KMS-11 (cell line): ENCODE results near the gene GRM5.

ENCODE experiments used
- H2AFZ ChIP-seq: fragments of 200-600 bp; sonication (generic); 2 replicates; pipeline ENCODE4 v1.6.1; 2016; ENCODE audit warnings: antibody characterized with exemption, mixed run types, low read depth
- H3K27ac ChIP-seq: fragments of 200-600 bp; sonication (generic); 2 replicates; pipeline ENCODE4 v1.6.1; 2016; ENCODE audit warnings: mild to moderate bottlenecking, mixed run types
- H3K27me3 ChIP-seq: fragments of 200-600 bp; sonication (generic); 2 replicates; pipeline ENCODE4 v1.6.1; 2017; ENCODE audit warnings: mild to moderate bottlenecking, low read depth, mixed run types, moderate library complexity; ENCODE audit not compliant: insufficient read depth
- H3K36me3 ChIP-seq: fragments of 200-600 bp; sonication (generic); 2 replicates; pipeline ENCODE4 v1.6.1; 2017; ENCODE audit warnings: mild to moderate bottlenecking, mixed run types; ENCODE audit not compliant: insufficient read depth
- H3K4me1 ChIP-seq: fragments of 200-600 bp; sonication (generic); 2 replicates; pipeline ENCODE4 v1.6.1; 2016; ENCODE audit warnings: mild to moderate bottlenecking, low read depth, mixed run types; ENCODE audit not compliant: poor library complexity, severe bottlenecking
- H3K4me2 ChIP-seq: fragments of 200-600 bp; sonication (generic); 2 replicates; pipeline ENCODE4 v1.7.0; 2016; ENCODE audit warnings: mild to moderate bottlenecking, mixed run types
- H3K4me3 ChIP-seq: fragments of 200-600 bp; sonication (generic); IDR thresholded peaks from 2 replicates; pipeline ENCODE4 v1.6.1; 2017; ENCODE audit warnings: low read depth, low read length, mixed read lengths; ENCODE audit not compliant: insufficient read depth
- H3K79me2 ChIP-seq: fragments of 200-600 bp; sonication (generic); 2 replicates; pipeline ENCODE4 v1.6.1; 2016; ENCODE audit warnings: low read depth, mixed run types; ENCODE audit not compliant: insufficient read depth
- H3K9ac ChIP-seq: fragments of 200-600 bp; sonication (generic); 2 replicates; pipeline ENCODE4 v1.6.1; 2016; ENCODE audit warnings: mild to moderate bottlenecking, mixed run types
- H4K20me1 ChIP-seq: fragments of 200-600 bp; sonication (generic); 2 replicates; pipeline ENCODE4 v1.6.1; 2016; ENCODE audit warnings: mild to moderate bottlenecking, mixed run types; ENCODE audit not compliant: insufficient read depth
- CTCF ChIP-seq: fragments of 200-600 bp; sonication (generic); conservative IDR thresholded peaks from 2 replicates; pipeline ENCODE4 v1.6.1; 2017; ENCODE audit warnings: low read depth, mild to moderate bottlenecking, antibody characterized with exemption, low read length, moderate library complexity, mixed read lengths

GRM5 gene

GRCh38 chr11:88620568-88621130, 445.1 kb downstream of the GRM5 start:
- Histone ChIP-seq H3K36me3 (no peaks in the 10 kb centered on the region), H3K27ac (no peak overlapping the region), H3K4me2 (no peak overlapping the region), H3K79me2 (no peaks in the 10 kb centered on the region), H3K4me1 (no peaks in the 10 kb centered on the region), H3K9ac (no peak overlapping the region), H2AFZ (no peak overlapping the region), H4K20me1 (no peaks in the 10 kb centered on the region), H3K4me3 (no peak overlapping the region), H3K27me3 (no peaks in the 10 kb centered on the region)
- no peak for TF ChIP-seq CTCF

GRCh38 chr11:88619656-88620385, 446.0 kb downstream of the GRM5 start:
- Histone ChIP-seq H3K4me1 (no peaks in the 10 kb centered on the region), H3K27me3 (no peaks in the 10 kb centered on the region), H3K9ac (no peak overlapping the region), H3K4me2 (no peak overlapping the region), H3K4me3 (no peak overlapping the region), H3K79me2 (no peaks in the 10 kb centered on the region), H2AFZ (no peak overlapping the region), H3K36me3 (no peaks in the 10 kb centered on the region), H3K27ac (no peak overlapping the region), H4K20me1 (no peaks in the 10 kb centered on the region)
- TF ChIP-seq CTCF: no peak

DNA sequence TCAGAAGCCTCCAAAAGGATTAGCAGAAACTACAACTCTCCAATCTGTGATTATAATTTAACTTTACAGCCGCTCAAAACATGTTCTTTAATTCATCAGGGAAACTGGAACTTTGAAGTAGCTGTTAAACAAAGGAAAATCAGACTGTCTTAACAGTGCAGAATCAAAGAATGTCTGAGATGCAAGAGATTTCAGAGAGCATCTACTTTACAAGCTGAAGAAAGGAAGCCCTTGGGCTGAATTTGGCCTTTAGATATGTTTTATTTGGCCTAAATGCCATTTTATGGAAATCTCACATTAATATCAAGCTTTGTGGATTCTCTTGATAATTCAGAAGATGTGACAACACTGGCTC, 446.7 kb downstream of the GRM5 start:
- TF ChIP-seq CTCF: no peak
- Histone ChIP-seq H3K4me3 (no peak overlapping the region), H3K27ac (no peak overlapping the region), H3K4me2 (no peak overlapping the region), H3K36me3 (no peaks in the 10 kb centered on the region), H3K27me3 (no peaks in the 10 kb centered on the region), H2AFZ (no peak overlapping the region), H3K9ac (no peak overlapping the region), H3K4me1 (no peaks in the 10 kb centered on the region), H3K79me2 (no peaks in the 10 kb centered on the region), H4K20me1 (no peaks in the 10 kb centered on the region)

- H3K4me2 ChIP-seq: no peak overlapping the region
- H3K4me3 ChIP-seq: no peak overlapping the region
- no peak for TF ChIP-seq CTCF
- H3K27ac ChIP-seq: no peak overlapping the region
- H4K20me1 ChIP-seq: no peaks in the 10 kb centered on the region
- no peak overlapping the region for H2AFZ ChIP-seq
- H3K79me2 ChIP-seq: no peaks in the 10 kb centered on the region
- no peaks in the 10 kb centered on the region for H3K4me1 ChIP-seq
- no peaks in the 10 kb centered on the region for H3K36me3 ChIP-seq
- H3K9ac ChIP-seq: no peak overlapping the region
- H3K27me3 ChIP-seq: no peaks in the 10 kb centered on the region
Observed at GRCh38 chr11:88618327-88619070, 447.3 kb downstream of the GRM5 start.
